HCT116 (cell line): ENCODE measurements around the gene CTNNA2. TPM values are rescaled to one million over a fixed set of nuclear protein-coding genes. Genes with fewer than 3 reads are reported as not detected.

ENCODE experiments used
- ATAC-seq: fragments of 200-7000 bp; cut with Tn5 transposase; 2 replicates; pipeline ENCODE4 v1.9.1; 2020; ENCODE audit warnings: mild to moderate bottlenecking, moderate library complexity
- BruUV-seq: library from RNA; stranded (reverse); fragments of 400-500 nt; replicated peaks from 2 replicates; lab custom pipeline; 2021; lab: Mats Ljungman, UMichigan
- CTCF ChIA-PET: fragments of 300-600 bp; sonication (Branson Sonifier 250); formaldehyde crosslinking; loops from one replicate; lab custom pipeline; 2021; ENCODE audit warnings: antibody characterized with exemption; lab: Charles Lee
- POLR2A ChIA-PET: fragments of 300-600, 350-600 bp; sonication (Branson Sonifier 250); formaldehyde crosslinking; loops from one replicate; lab custom pipeline; 2021; ENCODE audit warnings: antibody characterized with exemption; lab: Charles Lee
- RAD21 ChIA-PET, 2 experiments: fragments of 300-600 bp; sonication (Branson Sonifier 250); formaldehyde crosslinking; loops; one replicate each; lab custom pipeline; 2023; ENCODE audit warnings: low total read pairs in 2 of 2; ENCODE audit not compliant: uncharacterized antibody in 2 of 2, unreplicated experiment in 2 of 2, low non-redundant PET in 1 of 2; lab: Charles Lee
- DNase-seq: peaks from one replicate; pipeline ENCODE4 v3.0.0-alpha.2; 2010; ENCODE audit warnings: low read depth, low spot score
- H2AFZ ChIP-seq: fragments of 200-600 bp; shearing (Covaris generic), sonication (generic); 2 replicates; pipeline ENCODE4 v1.6.1; 2017; ENCODE audit warnings: low read depth, mixed run types, mixed read lengths, antibody characterized with exemption, low read length; ENCODE audit not compliant: poor library complexity, severe bottlenecking
- H3K27ac ChIP-seq: 2 replicates; pipeline ENCODE4 v1.5.1; 2012; ENCODE audit warnings: low read depth, low read length
- H3K27me3 ChIP-seq: fragments of 200-600 bp; sonication (generic); 2 replicates; pipeline ENCODE4 v1.6.1; 2016; ENCODE audit warnings: mixed run types, low read length, mixed read lengths; ENCODE audit not compliant: insufficient read depth
- H3K36me3 ChIP-seq, 2 experiments: fragments of 200-500 bp in 1 of 2; fragments of 200-600 bp in 1 of 2; sonication (Bioruptor generic) in 1 of 2; sonication (generic) in 1 of 2; 2 replicates each; pipeline versions ENCODE4 v1.5.1 to v1.6.1; 2014 to 2016; ENCODE audit warnings: low read length in 2 of 2, inconsistent platforms in 1 of 2, mixed read lengths in 1 of 2, mixed run types in 1 of 2; ENCODE audit not compliant: insufficient read depth in 2 of 2, control insufficient read depth in 1 of 2
- H3K4me1 ChIP-seq, 2 experiments: fragments of 200-600 bp in 1 of 2; sonication (generic) in 1 of 2; 2 replicates each; pipeline versions ENCODE4 v1.5.1 to v1.6.1; 2012 to 2017; ENCODE audit warnings: low read length in 2 of 2, inconsistent platforms in 1 of 2, mild to moderate bottlenecking in 1 of 2, mixed read lengths in 1 of 2, mixed run types in 1 of 2, moderate library complexity in 1 of 2; ENCODE audit not compliant: insufficient read depth in 2 of 2, control insufficient read depth in 1 of 2
- H3K4me2 ChIP-seq: fragments of 200-600 bp; sonication (generic); 2 replicates; pipeline ENCODE4 v1.6.1; 2017; ENCODE audit warnings: mixed run types, low read length, mixed read lengths
- H3K4me3 ChIP-seq, 2 experiments: fragments of 200-600 bp in 1 of 2; sonication (generic) in 1 of 2; replicated peaks in 1 of 2; 2 replicates each; pipeline ENCODE4 v1.5.1; 2011 to 2016; ENCODE audit warnings: low read length in 2 of 2, control low read depth in 1 of 2, low read depth in 1 of 2, mild to moderate bottlenecking in 1 of 2, mixed read lengths in 1 of 2, mixed run types in 1 of 2
- H3K79me2 ChIP-seq: fragments of 200-600 bp; sonication (generic); 2 replicates; pipeline ENCODE4 v1.6.1; 2017; ENCODE audit warnings: mild to moderate bottlenecking, mixed run types, low read length, moderate library complexity, mixed read lengths; ENCODE audit not compliant: insufficient read depth
- H3K9ac ChIP-seq: fragments of 200-600 bp; sonication (generic); 2 replicates; pipeline ENCODE4 v1.6.1; 2016; ENCODE audit warnings: low read length, mixed read lengths
- H3K9me2 ChIP-seq: fragments of 200-600 bp; sonication (generic), shearing (Covaris generic); 2 replicates; pipeline ENCODE4 v1.6.1; 2017; ENCODE audit warnings: mixed run types, mild to moderate bottlenecking, moderate library complexity; ENCODE audit not compliant: insufficient read depth
- H3K9me3 ChIP-seq, 2 experiments: fragments of 200-500 bp in 1 of 2; fragments of 200-600 bp in 1 of 2; sonication (Bioruptor generic) in 1 of 2; sonication (generic) in 1 of 2; 2 replicates each; pipeline ENCODE4 v1.6.1; 2014 to 2017; ENCODE audit warnings: low read length in 2 of 2, mixed read lengths in 2 of 2, inconsistent platforms in 1 of 2, low read depth in 1 of 2, mild to moderate bottlenecking in 1 of 2, mixed run types in 1 of 2, moderate library complexity in 1 of 2; ENCODE audit not compliant: control insufficient read depth in 1 of 2, insufficient read depth in 1 of 2
- H4K20me1 ChIP-seq: fragments of 200-600 bp; sonication (generic), shearing (Covaris generic); 2 replicates; pipeline ENCODE4 v1.6.1; 2017; ENCODE audit warnings: mixed run types, mild to moderate bottlenecking, moderate library complexity; ENCODE audit not compliant: insufficient read depth
- ATF3 ChIP-seq: IDR thresholded peaks from 2 replicates; pipeline ENCODE4 v1.6.1; 2012
- CBX3 ChIP-seq: IDR thresholded peaks from 2 replicates; pipeline ENCODE4 v1.6.1; 2012; ENCODE audit warnings: low read depth
- CEBPB ChIP-seq: IDR thresholded peaks from 2 replicates; pipeline ENCODE4 v1.6.1; 2012; ENCODE audit warnings: low read depth
- EGR1 ChIP-seq: IDR thresholded peaks from 2 replicates; pipeline ENCODE4 v1.6.1; 2012; ENCODE audit warnings: low read depth
- ELF1 ChIP-seq: IDR thresholded peaks from 2 replicates; pipeline ENCODE4 v1.6.1; 2012; ENCODE audit warnings: low read depth, borderline replicate concordance
- EZH2 ChIP-seq: fragments of 200-600 bp; sonication (generic); IDR thresholded peaks from 2 replicates; pipeline ENCODE4 v1.6.1; 2017; ENCODE audit warnings: antibody characterized with exemption, mixed run types
- FOSL1 ChIP-seq: IDR thresholded peaks from 2 replicates; pipeline ENCODE4 v1.6.1; 2012; ENCODE audit warnings: low read depth
- JUND ChIP-seq: IDR thresholded peaks from 2 replicates; pipeline ENCODE4 v1.6.1; 2012
- MAX ChIP-seq: IDR thresholded peaks from 2 replicates; pipeline ENCODE4 v1.6.1; 2012
- POLR2A ChIP-seq: IDR thresholded peaks from 2 replicates; pipeline ENCODE4 v1.7.0; 2011; ENCODE audit warnings: borderline replicate concordance; ENCODE audit not compliant: insufficient read depth, insufficient read length; ENCODE audit errors: extremely low read depth
- POLR2AphosphoS5 ChIP-seq: IDR thresholded peaks from 2 replicates; pipeline ENCODE4 v1.6.1; 2011; ENCODE audit warnings: mild to moderate bottlenecking, low read depth, low read length, moderate library complexity
- RAD21 ChIP-seq: IDR thresholded peaks from 2 replicates; pipeline ENCODE4 v1.6.1; 2012; ENCODE audit warnings: low read depth, mild to moderate bottlenecking
- SIN3A ChIP-seq: IDR thresholded peaks from 2 replicates; pipeline ENCODE4 v1.6.1; 2012; ENCODE audit warnings: low read depth
- SP1 ChIP-seq: IDR thresholded peaks from 2 replicates; pipeline ENCODE4 v1.6.1; 2012; ENCODE audit warnings: low read depth
- SRF ChIP-seq: IDR thresholded peaks from 2 replicates; pipeline ENCODE4 v1.6.1; 2012; ENCODE audit warnings: low read depth
- YY1 ChIP-seq: IDR thresholded peaks from 2 replicates; pipeline ENCODE4 v1.6.1; 2011; ENCODE audit warnings: low read length, low read depth, moderate library complexity, mild to moderate bottlenecking; ENCODE audit not compliant: insufficient replicate concordance; ENCODE audit errors: extremely low read depth
- ZBTB33 ChIP-seq: IDR thresholded peaks from 2 replicates; pipeline ENCODE4 v1.6.1; 2011; ENCODE audit warnings: mild to moderate bottlenecking, low read length, moderate library complexity; ENCODE audit not compliant: insufficient replicate concordance; ENCODE audit errors: extremely low read depth
- ZFX ChIP-seq: fragments of 450-650 bp; IDR thresholded peaks from 2 replicates; pipeline ENCODE4 v1.6.1; 2017
- ZNF274 ChIP-seq: fragments of 200-500 bp; sonication (Bioruptor generic); IDR thresholded peaks from 2 replicates; pipeline ENCODE4 v1.6.1; 2014; ENCODE audit warnings: mild to moderate bottlenecking, low read depth, low read length, inconsistent platforms
- intact Hi-C: fragments of 100-400 bp; cut with micrococcal nuclease; formaldehyde crosslinking; loops from 2 replicates; pipeline ENCODE4 v1.10.0; 2022
- total RNA-seq: library from RNA; stranded (reverse); gene quantifications from one replicate; pipeline ENCODE4 v1.2.1, GENCODE V29; 2021; ENCODE audit not compliant: unreplicated experiment

The CTNNA2 gene
- total RNA-seq, 1 experiment from 2014 or later: not detected

DNA sequence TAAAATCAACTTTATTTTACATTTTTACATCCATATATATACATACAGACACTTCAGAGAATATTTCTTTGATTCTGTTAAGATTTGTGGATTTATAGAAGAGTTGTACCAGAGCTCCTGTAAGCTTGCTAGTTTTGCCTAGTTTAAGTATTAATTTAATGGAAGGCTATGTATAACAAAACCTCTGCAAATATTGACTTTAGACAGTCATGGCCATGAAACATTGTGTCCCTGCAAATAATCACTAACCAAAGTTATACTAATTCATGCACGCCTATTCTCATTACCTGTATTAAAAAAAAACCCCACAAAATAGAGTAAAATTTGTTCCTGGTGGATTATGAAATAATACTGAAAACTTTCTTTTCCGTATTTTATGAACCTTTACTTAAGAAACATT lies 379.3 kb downstream of the CTNNA2 start:
- Histone ChIP-seq H3K27ac (no peak overlapping the region), H2AFZ (no peak overlapping the region), H3K79me2 (no peaks in the 10 kb centered on the region), H3K36me3 (no peaks in the 10 kb centered on the region), H3K4me2 (no peak overlapping the region), H3K9me3 (peaks cover 0 to 23% of the 10 kb centered on the region in 2 experiments; a peak in 3 of 4 replicates), H3K9me2 (no peaks in the 10 kb centered on the region), H3K27me3 (no peaks in the 10 kb centered on the region), H3K9ac (no peak overlapping the region), H3K4me1 (no peaks in the 10 kb centered on the region), H4K20me1 (no peaks in the 10 kb centered on the region), H3K4me3 (no peak overlapping the region)
- intact Hi-C loops: no loop called here
- ChIA-PET CTCF (no interaction called here), RAD21 (no interaction called here), POLR2A (no interaction called here)
- no TSS peak for BruUV-seq
- no peak for TF ChIP-seq CBX3
- no peak for TF ChIP-seq EZH2
- no peak for TF ChIP-seq POLR2A
- no peak for TF ChIP-seq POLR2AphosphoS5
- TF ChIP-seq MAX: no peak
- TF ChIP-seq RAD21: no peak
- no peak for TF ChIP-seq ZNF274
- TF ChIP-seq CEBPB: no peak
- TF ChIP-seq EGR1: no peak
- no peak for TF ChIP-seq SP1
- no peak for TF ChIP-seq SIN3A
- TF ChIP-seq ZFX: no peak
- TF ChIP-seq ZBTB33: no peak
- no peak for TF ChIP-seq JUND
- no peak for TF ChIP-seq YY1
- TF ChIP-seq ATF3: no peak
- no peak for TF ChIP-seq ELF1
- no peak for TF ChIP-seq SRF
- no peak for TF ChIP-seq FOSL1
- ATAC-seq: no peak
- DNase-seq: no peak
